Skeletal muscle satellite cell (primary cell): ENCODE data around the gene WDR87. TPM values are rescaled to one million over a fixed set of nuclear protein-coding genes. Genes with fewer than 3 reads are reported as not detected.
A peak's percentile ranks its signal among the peaks of the same experiment; 100 is the strongest.

ENCODE experiments used
- H3K27me3 ChIP-seq: 2 replicates; pipeline ENCODE4 v1.7.0; 2013; ENCODE audit warnings: low read length; ENCODE audit not compliant: control insufficient read depth, insufficient read depth
- H3K36me3 ChIP-seq: 2 replicates; pipeline ENCODE4 v1.7.0; 2013; ENCODE audit warnings: mild to moderate bottlenecking, control low read depth, low read length; ENCODE audit not compliant: insufficient read depth
- H3K4me1 ChIP-seq: 2 replicates; pipeline ENCODE4 v1.7.0; 2013; ENCODE audit warnings: low read length; ENCODE audit not compliant: control insufficient read depth, insufficient read depth
- H3K4me2 ChIP-seq: 2 replicates; pipeline ENCODE4 v1.7.0; 2013; ENCODE audit warnings: mild to moderate bottlenecking, low read length
- H3K4me3 ChIP-seq: 2 replicates; pipeline ENCODE4 v1.7.0; 2013; ENCODE audit warnings: low read length
- H3K9ac ChIP-seq: 2 replicates; pipeline ENCODE4 v1.7.0; 2013; ENCODE audit warnings: mild to moderate bottlenecking, low read depth, low read length, moderate library complexity
- H3K9me3 ChIP-seq: replicated peaks from 2 replicates; pipeline ENCODE4 v1.7.0; 2013; ENCODE audit warnings: mild to moderate bottlenecking, control low read depth, low read length
- total RNA-seq: library from RNA; depleted of rRNA; stranded (reverse); fragments of >200 nt; gene quantifications from 2 replicates; pipeline ENCODE4 v1.2.3, GENCODE V29; 2012; rRNA removed

Gene WDR87
- total RNA-seq: not detected in 2 replicates

- Histone ChIP-seq H3K9me3 (no peaks in the 10 kb centered on the region), H3K4me3 (peak within 1 kb of the TSS; percentile 90), H3K36me3 (no peaks in the 10 kb centered on the region), H3K4me2 (peak within 1 kb of the TSS; percentile 91), H3K9ac (peak within 1 kb of the TSS; percentile 91), H3K4me1 (peaks cover 25% of the 10 kb centered on the region), H3K27me3 (no peaks in the 10 kb centered on the region)
Observed at GRCh38 chr19:37905946-37906868, at the start of gene WDR87. TSS of gene WDR87 (minus strand) at chr19:37906594. CDS start at chr19:37898239, 8,355 bp downstream.

GRCh38 chr19:37955986-37956385 lies 49.6 kb upstream of the WDR87 start:
- H3K9me3 ChIP-seq: peaks cover under 1% of the 10 kb centered on the region
- peaks cover 22% of the 10 kb centered on the region for H3K4me1 ChIP-seq
- no peak overlapping the region for H3K4me2 ChIP-seq
- H3K36me3 ChIP-seq: no peaks in the 10 kb centered on the region
- no peak overlapping the region for H3K9ac ChIP-seq
- H3K27me3 ChIP-seq: no peaks in the 10 kb centered on the region
- no peak overlapping the region for H3K4me3 ChIP-seq

DNA sequence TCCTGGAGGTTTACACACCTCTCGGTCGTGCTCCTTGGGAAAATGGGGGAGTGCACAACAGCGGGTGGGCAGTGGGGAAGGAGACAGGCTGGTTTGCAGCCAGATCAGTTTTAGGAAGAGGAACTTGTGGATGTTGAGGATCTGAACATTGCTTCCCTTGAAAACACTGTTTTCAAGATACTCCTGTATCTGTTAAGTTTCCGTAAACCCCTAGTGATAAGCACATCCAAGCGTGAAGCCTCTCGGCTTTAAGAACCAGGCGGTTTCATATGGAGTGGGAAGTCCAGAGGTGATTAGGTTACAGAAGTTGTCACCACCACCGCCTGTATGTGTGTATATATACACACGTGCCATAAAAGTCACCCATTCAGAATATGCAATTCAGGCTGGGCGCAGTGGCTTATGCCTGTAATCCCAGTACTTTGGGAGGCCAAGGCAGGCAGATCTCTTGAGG lies 48.1 kb upstream of the WDR87 start:
- Histone ChIP-seq H3K36me3 (peaks cover 6% of the 10 kb centered on the region), H3K4me2 (no peak overlapping the region), H3K4me1 (peaks cover 22% of the 10 kb centered on the region), H3K9ac (peak overlapping the region; percentile 46), H3K9me3 (no peaks in the 10 kb centered on the region), H3K27me3 (no peaks in the 10 kb centered on the region), H3K4me3 (no peak overlapping the region)

DNA sequence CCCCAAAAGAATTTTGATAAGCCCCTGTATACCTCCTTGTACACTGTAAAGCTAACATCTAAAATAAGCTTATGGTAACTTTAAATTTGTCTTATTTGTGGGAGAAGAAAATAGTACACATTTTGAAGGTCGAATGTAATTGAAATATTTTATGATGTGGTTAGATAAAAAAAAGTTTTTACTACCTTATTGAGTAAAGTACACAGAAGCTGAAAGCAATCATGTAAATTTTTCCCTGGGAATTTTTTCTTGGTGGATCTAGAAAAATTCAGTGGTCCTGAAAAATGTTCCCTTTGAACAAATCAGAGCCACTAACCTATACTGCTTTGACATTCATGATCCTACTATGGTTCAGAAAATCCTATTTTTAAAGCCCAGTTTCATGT lies 47.5 kb upstream of the WDR87 start:
- H3K4me2 ChIP-seq: no peak overlapping the region
- H3K36me3 ChIP-seq: peaks cover 6% of the 10 kb centered on the region
- H3K27me3 ChIP-seq: no peaks in the 10 kb centered on the region
- no peak overlapping the region for H3K4me3 ChIP-seq
- peak overlapping the region; percentile 46 for H3K9ac ChIP-seq
- peaks cover 22% of the 10 kb centered on the region for H3K4me1 ChIP-seq
- no peaks in the 10 kb centered on the region for H3K9me3 ChIP-seq

DNA sequence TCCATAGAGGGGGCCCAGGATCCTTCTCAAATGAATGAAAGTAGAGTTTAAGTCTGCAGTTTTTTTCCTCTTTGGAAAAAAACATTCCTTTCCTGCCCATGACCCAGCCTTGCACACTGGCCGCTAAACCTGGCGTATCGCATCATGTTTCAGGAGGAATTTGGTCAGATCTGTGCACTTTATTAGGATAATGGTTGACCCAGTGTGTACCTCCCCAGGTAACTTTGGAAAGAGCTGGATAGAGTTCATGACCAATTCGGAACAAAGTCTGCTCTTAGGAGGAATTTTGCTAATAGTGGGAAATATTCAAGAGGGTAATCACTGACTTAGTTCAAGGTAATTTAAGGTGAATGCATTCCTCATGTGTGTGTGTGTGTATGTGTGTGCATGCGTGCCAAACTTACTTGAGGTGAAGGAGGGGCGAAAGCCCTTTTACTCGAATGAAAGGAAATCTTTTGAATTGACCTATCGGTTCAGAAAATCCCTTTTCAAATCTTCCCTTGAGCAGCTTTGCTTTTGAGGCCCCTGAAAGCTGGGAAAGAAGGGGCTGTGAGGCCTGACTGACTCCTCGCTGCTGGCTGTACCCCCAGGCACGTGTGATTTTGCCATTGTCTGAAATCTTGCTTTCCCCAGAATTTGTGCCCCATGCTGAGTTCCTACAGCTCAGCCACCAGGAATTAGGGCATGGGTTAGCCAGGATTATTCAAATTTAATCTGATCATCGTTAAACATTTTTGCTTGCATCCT lies 47.0 kb upstream of the WDR87 start:
- H3K4me2 ChIP-seq: peak overlapping the region; percentile 14
- no peak overlapping the region for H3K9ac ChIP-seq
- H3K4me1 ChIP-seq: peaks cover 22% of the 10 kb centered on the region
- H3K9me3 ChIP-seq: no peaks in the 10 kb centered on the region
- H3K36me3 ChIP-seq: peaks cover 6% of the 10 kb centered on the region
- no peak overlapping the region for H3K4me3 ChIP-seq
- no peaks in the 10 kb centered on the region for H3K27me3 ChIP-seq

DNA sequence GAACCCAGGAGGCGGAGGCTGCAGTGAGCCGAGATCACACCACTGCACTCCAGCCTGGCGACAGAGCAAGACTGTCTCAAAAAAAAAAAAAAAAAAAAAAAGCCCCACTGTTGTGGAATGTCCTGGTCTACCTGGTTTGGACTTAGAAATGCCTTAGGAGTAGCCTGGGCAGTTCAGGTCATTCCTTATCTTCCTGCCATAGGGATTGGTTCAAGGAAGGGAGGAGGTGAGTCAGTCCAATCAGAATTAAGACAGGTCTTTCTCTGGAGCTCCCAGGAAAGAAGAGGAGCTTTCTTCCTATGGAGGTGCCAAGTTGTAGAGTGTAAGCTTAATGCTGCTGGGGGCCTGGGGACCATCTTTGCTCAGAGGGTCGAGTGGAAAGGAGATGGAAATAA lies 45.4 kb upstream of the WDR87 start:
- H3K9ac ChIP-seq: no peak overlapping the region
- no peaks in the 10 kb centered on the region for H3K27me3 ChIP-seq
- H3K36me3 ChIP-seq: peaks cover 6% of the 10 kb centered on the region
- H3K4me1 ChIP-seq: peaks cover 22% of the 10 kb centered on the region
- no peaks in the 10 kb centered on the region for H3K9me3 ChIP-seq
- no peak overlapping the region for H3K4me3 ChIP-seq
- no peak overlapping the region for H3K4me2 ChIP-seq

GRCh38 chr19:37950471-37951175 lies 44.2 kb upstream of the WDR87 start:
- peaks cover 6% of the 10 kb centered on the region for H3K36me3 ChIP-seq
- H3K9me3 ChIP-seq: no peaks in the 10 kb centered on the region
- no peaks in the 10 kb centered on the region for H3K27me3 ChIP-seq
- H3K4me2 ChIP-seq: no peak overlapping the region
- H3K4me3 ChIP-seq: no peak overlapping the region
- no peak overlapping the region for H3K9ac ChIP-seq
- H3K4me1 ChIP-seq: peaks cover 17% of the 10 kb centered on the region

- peaks cover 6% of the 10 kb centered on the region for H3K36me3 ChIP-seq
- H3K9ac ChIP-seq: no peak overlapping the region
- H3K4me2 ChIP-seq: no peak overlapping the region
Observed at GRCh38 chr19:37948362-37948761, 42.0 kb upstream of the WDR87 start.

GRCh38 chr19:37947778-37948177 lies 41.4 kb upstream of the WDR87 start:
- H3K4me2 ChIP-seq: no peak overlapping the region
- H3K9ac ChIP-seq: no peak overlapping the region
- peaks cover 6% of the 10 kb centered on the region for H3K36me3 ChIP-seq
- H3K4me3 ChIP-seq: no peak overlapping the region
- peaks cover under 1% of the 10 kb centered on the region for H3K4me1 ChIP-seq
- no peaks in the 10 kb centered on the region for H3K9me3 ChIP-seq
- no peaks in the 10 kb centered on the region for H3K27me3 ChIP-seq

More at GRCh38 chr19:37948362-37948761, 42.0 kb upstream of the WDR87 start:
- no peaks in the 10 kb centered on the region for H3K27me3 ChIP-seq
- H3K4me1 ChIP-seq: peaks cover 7% of the 10 kb centered on the region
- no peak overlapping the region for H3K4me3 ChIP-seq
- no peaks in the 10 kb centered on the region for H3K9me3 ChIP-seq

DNA sequence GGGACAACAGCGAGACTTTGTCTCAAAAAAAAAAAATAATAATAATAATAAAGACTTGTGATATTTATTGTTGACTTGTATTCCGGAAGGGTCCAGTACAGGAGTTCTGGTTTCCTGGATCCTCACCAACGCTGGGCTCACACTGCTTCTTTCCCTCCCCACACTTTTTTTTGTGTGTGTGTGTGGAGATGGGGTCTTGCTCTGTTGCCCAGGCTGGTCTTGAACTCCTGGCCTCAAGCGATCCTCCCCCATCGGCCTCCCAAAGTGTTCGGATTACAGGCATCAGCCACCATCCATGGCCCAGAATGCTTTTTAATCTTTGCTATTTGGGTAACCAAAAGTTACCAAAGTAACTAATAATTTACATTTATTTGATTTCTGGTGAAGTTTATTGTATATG lies 39.7 kb upstream of the WDR87 start:
- Histone ChIP-seq H3K9ac (no peak overlapping the region), H3K9me3 (no peaks in the 10 kb centered on the region), H3K4me1 (no peaks in the 10 kb centered on the region), H3K4me2 (no peak overlapping the region), H3K27me3 (no peaks in the 10 kb centered on the region), H3K4me3 (no peak overlapping the region), H3K36me3 (peaks cover 12% of the 10 kb centered on the region)

- peaks cover 10% of the 10 kb centered on the region for H3K36me3 ChIP-seq
- H3K9ac ChIP-seq: no peak overlapping the region
Observed at GRCh38 chr19:37943480-37943879, 37.1 kb upstream of the WDR87 start.

More at GRCh38 chr19:37943480-37943879, 37.1 kb upstream of the WDR87 start:
- H3K4me3 ChIP-seq: no peak overlapping the region
- H3K9me3 ChIP-seq: no peaks in the 10 kb centered on the region
- no peak overlapping the region for H3K4me2 ChIP-seq
- no peaks in the 10 kb centered on the region for H3K4me1 ChIP-seq
- no peaks in the 10 kb centered on the region for H3K27me3 ChIP-seq
